GM19035 (cell line): Measurements from ENCODE around the gene SOX11.
"Not testable (repeated sequence)": the region's sequence is repeated elsewhere in the genome, so short reads cannot be mapped to it uniquely, and the experiment has no call there.

Experiments
- ATAC-seq: cut with Tn5 transposase; IDR thresholded peaks from one replicate; pipeline ENCODE4 v1.9.1; 2021; ENCODE audit not compliant: unreplicated experiment

Gene SOX11

GRCh38 chr2:5691985-5692529 is at the start of gene SOX11:
TSS of gene SOX11 (plus strand) at chr2:5692384. CDS start at chr2:5692722, 338 bp downstream.
- ATAC-seq: no peak

GRCh38 chr2:5652734-5653133 is 39.5 kb upstream of the SOX11 start:
- not testable (repeated sequence) for ATAC-seq

- not testable (repeated sequence) for ATAC-seq
Observed at GRCh38 chr2:5653756-5654155, 38.4 kb upstream of the SOX11 start.

GRCh38 chr2:5657231-5657630 is 35.0 kb upstream of the SOX11 start:
- ATAC-seq: no peak

GRCh38 chr2:5660591-5660990 is 31.6 kb upstream of the SOX11 start:
- ATAC-seq: no peak

DNA sequence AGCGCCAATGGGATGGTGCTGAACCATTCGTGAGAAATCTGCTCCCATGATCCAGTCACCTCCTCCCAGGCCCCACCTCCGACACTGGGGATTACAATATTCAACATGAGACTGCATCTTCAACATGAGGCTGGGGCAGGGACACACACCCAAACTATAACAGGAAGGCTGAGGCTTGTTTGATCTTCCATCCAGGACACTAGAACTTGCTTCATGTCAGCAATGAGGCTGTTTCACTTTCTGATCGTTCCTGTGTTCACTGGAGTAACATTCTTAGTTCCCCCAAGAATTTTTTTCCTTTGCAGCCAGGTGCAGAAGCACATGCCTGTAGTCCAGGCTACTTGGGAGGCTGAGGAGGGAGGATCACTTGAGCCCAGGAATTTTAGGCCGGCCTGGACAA is 30.8 kb upstream of the SOX11 start:
- ATAC-seq: no peak

- ATAC-seq: no peak
Observed at GRCh38 chr2:5664278-5664681, 27.9 kb upstream of the SOX11 start.

DNA sequence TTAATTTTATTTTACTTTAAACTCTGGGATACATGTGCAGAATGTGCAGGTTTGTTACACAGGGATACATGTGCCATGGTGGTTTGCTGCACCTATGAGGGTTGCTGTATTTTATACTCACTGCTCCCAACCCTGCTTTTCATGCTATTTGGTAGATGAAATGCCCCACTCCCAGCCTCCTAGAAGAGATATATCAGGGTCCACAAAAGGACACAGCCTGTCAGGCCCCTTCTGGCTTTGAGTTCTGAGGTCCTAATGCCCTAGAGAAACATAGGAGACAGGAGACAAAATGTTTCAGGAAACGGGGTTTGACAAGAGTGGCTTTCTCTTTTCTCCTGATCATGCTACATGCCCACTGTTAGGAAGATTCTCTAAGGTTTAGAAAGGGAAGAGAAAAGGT is 27.1 kb upstream of the SOX11 start:
- ATAC-seq: no peak

GRCh38 chr2:5666798-5667197 is 25.4 kb upstream of the SOX11 start:
- no peak for ATAC-seq

DNA sequence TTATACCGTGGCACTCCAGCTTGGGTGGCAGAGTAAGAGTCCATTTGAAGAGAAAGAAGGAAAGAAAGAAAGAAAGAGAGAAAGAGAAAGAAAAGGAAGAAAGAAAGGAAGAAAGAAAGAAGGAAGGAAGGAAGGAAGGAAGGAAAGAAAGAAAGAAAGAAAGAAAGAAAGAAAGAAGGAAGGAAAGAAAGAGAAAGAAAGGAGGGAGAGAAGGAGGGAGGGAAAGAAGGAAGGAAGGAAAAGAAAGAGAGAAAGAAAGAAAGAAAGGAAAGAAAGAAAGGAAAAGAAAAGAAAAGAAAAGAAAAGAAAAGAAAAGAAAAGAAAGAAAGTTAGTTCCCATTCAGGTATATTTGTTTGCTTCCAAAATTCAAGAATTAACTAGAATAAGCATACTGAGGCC is 24.5 kb upstream of the SOX11 start:
- ATAC-seq: not testable (repeated sequence)

- no peak for ATAC-seq
Observed at GRCh38 chr2:5668682-5669250, 23.4 kb upstream of the SOX11 start.

DNA sequence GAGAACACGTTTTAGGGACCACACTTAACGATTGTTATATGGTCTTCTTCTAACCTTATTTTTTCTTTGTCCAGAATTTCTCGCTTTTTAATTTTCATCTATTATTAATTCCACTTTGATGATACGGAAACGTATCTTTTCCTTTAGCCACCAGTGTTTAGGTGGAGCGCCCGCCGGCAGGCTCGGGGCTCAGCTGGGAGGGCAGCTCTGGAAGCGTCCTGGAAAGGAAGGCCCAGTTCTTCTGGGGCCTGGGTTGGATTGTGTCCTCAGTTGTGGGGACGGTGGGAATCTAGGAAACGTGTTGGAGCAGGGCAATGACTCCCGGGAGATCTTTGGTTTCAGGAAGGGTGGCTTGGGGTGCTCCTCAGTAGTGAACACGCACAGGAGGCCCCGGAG is 19.4 kb upstream of the SOX11 start:
- no peak for ATAC-seq

DNA sequence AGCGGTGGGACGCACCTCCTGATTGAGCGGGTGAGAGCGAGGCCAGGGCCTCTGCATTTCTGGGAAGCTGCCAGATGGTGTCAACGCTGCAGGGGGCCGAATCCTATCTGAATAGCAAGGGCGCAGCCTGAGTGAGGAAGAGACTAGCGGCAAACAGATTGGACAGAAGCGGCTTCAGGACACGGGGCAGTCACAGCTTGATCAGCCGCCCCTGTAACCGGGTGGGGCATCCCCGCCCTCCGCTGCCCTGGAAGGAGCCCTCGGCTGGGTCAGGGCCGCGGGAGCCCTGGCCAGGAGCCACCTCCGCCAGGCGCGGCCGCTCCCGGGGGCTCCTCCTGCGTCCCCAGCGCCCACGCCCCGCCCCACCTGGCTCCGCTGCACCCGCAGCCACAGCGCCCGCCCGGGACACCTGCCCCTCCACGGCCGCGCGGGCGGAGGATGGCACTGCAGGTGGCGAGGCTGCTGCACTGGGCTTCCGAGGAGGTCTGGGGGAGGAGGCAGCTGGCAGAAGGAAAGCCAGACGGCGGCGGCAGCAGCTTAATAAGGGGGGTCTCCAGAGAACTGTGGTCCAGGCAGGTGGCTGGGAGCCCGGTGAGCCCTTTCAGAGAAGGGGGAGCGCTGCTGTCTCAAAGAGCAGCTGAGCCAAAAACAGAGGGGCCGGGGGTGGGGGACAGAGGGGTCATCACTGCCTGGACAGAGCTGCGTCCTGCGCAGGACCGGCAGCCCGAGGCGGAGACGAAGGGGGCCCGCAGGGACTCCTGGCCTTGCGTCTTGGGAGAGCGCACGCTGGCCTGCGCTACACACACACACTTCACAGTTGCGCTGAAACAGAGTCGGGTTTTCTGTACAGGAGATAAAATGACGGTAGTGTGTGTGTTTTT is 18.8 kb upstream of the SOX11 start:
- ATAC-seq: no peak

- ATAC-seq: no peak
Observed at GRCh38 chr2:5674026-5674340, 18.2 kb upstream of the SOX11 start.

- no peak for ATAC-seq
Observed at GRCh38 chr2:5677133-5677532, 15.1 kb upstream of the SOX11 start.

DNA sequence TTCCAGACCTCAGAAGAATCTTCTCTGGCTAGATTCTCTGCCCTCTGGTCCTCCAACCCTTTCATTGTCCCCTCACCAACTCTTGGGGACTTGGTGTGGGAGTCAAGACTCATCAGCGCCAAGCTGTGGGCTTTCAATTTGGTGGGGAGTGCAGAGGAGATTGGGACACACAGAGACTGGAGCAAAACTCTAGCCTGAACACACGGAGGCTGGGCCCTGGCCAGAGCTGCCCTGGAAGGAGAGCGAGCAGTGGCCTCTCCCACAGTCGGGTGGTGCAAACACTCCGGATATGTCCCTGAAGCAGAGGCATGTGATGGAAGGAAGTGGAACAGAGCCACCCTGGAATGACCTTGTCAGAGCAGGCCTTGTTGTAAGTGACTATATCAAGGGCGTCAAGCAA is 8.7 kb upstream of the SOX11 start:
- no peak for ATAC-seq

DNA sequence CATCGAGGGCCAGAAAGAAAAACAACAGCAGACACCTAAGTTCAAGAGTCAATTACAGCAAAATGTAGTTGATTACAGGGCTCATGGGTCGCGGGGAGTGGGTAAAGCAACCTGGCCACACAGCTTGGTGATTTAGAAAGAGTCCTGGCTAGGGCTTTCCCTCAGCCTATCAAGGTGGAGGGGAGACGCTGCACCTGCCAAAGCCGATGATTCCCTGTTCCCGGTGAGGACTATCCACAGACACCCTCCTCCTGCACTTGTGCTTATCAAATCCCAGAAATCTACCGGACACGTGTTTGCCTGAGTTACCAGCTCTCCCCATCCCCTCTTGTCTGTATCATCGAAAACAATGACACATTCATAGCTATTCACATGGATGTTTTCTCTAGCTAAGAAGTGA is 7.0 kb upstream of the SOX11 start:
- ATAC-seq: no peak

- no peak for ATAC-seq
Observed at GRCh38 chr2:5686068-5686467, 6.1 kb upstream of the SOX11 start.

- ATAC-seq: no peak
Observed at GRCh38 chr2:5686536-5686935, 5.6 kb upstream of the SOX11 start.

- ATAC-seq: no peak
Observed at GRCh38 chr2:5689750-5690149, 2.4 kb upstream of the SOX11 start.

GRCh38 chr2:5690286-5690685 is 1.9 kb upstream of the SOX11 start:
- no peak for ATAC-seq

DNA sequence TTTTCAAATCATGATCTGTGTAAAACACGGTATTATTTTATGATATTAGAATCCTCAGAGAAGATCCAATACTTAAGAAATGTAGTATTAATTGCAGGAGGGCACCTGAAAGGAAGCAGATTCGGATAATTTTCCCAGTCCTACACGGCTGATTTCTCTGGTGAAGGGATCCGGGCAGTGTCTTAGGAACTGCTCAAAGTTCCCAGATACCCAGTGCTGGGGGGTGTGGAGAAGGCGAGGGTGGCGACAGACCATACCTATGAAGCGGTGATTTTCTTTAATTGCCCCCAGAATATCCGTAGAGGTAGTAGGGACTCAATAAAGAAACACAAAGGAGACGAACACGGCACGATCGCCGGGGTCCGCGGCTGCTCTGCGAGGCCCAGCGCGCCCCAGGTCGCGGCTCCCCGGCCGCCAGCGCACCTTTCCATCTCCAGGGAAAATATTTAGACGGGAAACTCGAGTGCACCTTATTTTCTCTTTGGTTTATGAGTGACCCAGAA is 1.4 kb upstream of the SOX11 start:
- ATAC-seq: no peak
